DND-41 (cell line): ENCODE measurements around the gene GRM4.
"Not testable (repeated sequence)": the region's sequence is repeated elsewhere in the genome, so short reads cannot be mapped to it uniquely, and the experiment has no call there.

Source experiments
- EZH2 ChIP-seq: IDR thresholded peaks from 3 replicates; pipeline ENCODE4 v1.6.1; 2012; ENCODE audit warnings: borderline replicate concordance, low read depth, mild to moderate bottlenecking, moderate library complexity, low read length, inconsistent platforms; ENCODE audit not compliant: severe bottlenecking
- TF ChIP-seq, protein P1 (sequence below): IDR thresholded peaks from 2 replicates; pipeline ENCODE4 v1.5.1; 2012; ENCODE audit warnings: borderline replicate concordance, low read length, moderate library complexity, mild to moderate bottlenecking; ENCODE audit not compliant: poor library complexity, severe bottlenecking; ENCODE audit errors: extremely low read depth

DNA sequence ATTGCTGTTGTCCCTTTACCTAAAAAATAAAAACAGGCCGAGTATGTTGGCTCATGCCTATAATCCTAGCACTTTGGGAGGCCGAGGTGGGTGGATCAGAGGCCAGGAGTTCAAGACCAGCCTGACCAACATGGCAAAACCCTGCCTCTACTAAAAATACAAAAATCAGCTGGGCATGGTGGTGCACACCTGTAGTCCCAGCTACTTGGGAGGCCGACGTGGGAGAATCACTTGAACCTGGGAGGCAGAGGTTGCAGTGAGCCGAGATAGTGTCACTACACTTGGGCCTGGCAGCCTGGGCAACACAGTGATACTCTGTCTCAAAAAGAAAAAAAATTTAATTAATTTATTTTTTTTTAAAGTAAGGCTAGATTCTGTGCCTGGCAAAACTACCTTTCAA is 38.8 kb upstream of the GRM4 start:
- TF ChIP-seq, protein P1, sequence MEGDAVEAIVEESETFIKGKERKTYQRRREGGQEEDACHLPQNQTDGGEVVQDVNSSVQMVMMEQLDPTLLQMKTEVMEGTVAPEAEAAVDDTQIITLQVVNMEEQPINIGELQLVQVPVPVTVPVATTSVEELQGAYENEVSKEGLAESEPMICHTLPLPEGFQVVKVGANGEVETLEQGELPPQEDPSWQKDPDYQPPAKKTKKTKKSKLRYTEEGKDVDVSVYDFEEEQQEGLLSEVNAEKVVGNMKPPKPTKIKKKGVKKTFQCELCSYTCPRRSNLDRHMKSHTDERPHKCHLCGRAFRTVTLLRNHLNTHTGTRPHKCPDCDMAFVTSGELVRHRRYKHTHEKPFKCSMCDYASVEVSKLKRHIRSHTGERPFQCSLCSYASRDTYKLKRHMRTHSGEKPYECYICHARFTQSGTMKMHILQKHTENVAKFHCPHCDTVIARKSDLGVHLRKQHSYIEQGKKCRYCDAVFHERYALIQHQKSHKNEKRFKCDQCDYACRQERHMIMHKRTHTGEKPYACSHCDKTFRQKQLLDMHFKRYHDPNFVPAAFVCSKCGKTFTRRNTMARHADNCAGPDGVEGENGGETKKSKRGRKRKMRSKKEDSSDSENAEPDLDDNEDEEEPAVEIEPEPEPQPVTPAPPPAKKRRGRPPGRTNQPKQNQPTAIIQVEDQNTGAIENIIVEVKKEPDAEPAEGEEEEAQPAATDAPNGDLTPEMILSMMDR, result not testable (repeated sequence)
- not testable (repeated sequence) for TF ChIP-seq EZH2
